HG03432 (cell line): ENCODE results near the gene HEBP2.
"Not testable (repeated sequence)": the region's sequence is repeated elsewhere in the genome, so short reads cannot be mapped to it uniquely, and the experiment has no call there.

Experiments used
- ATAC-seq: cut with Tn5 transposase; IDR thresholded peaks from one replicate; pipeline ENCODE4 v1.9.1; 2021; ENCODE audit warnings: mild to moderate bottlenecking, moderate library complexity; ENCODE audit not compliant: unreplicated experiment

HEBP2 gene, protein sequence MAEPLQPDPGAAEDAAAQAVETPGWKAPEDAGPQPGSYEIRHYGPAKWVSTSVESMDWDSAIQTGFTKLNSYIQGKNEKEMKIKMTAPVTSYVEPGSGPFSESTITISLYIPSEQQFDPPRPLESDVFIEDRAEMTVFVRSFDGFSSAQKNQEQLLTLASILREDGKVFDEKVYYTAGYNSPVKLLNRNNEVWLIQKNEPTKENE

DNA sequence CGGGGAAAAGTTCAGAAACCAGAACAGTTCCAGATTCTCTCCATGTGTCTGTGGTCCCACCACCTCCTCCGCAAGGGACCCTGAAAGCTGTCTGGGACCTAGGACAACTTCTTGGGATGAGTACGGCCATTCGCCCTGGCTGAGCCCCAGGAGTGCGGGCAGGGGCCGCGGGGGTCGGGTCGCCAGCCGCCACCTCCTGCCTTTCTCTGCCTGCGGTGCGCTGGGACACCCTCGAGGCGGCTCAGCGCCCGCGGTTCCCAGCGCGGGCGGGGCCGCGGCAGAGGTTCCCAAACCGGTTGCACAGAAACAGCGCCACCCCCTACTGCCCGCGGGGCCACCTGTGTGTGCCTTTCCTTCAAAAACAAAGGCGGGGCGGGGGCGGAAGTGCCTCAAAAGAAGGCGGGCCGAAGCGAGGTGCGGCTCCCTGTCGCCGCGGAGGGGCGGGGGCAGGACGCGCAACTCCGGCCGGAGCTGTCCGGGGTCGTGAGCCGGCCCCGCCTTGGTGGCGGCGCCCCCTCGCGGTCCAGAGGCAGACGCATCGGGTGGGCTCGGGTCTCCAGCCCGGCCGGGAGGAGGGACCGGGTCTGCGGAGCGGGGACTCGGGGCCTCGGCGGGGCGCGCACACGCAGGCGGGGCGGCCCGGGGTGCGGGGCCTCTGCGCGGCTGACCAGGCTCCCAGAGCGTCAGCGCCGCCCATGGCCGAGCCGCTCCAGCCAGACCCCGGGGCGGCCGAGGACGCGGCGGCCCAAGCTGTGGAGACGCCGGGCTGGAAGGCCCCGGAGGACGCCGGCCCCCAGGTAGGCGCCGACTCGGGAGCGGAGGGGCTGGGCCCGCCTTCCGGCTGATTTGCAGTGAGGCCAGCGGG is at the start of gene HEBP2:
Gene HEBP2 (plus strand): TSS at position 423 of the 865 bp plus-strand sequence. CDS start 273 bp downstream, at position 696.
- peak; percentile 96 for ATAC-seq

DNA sequence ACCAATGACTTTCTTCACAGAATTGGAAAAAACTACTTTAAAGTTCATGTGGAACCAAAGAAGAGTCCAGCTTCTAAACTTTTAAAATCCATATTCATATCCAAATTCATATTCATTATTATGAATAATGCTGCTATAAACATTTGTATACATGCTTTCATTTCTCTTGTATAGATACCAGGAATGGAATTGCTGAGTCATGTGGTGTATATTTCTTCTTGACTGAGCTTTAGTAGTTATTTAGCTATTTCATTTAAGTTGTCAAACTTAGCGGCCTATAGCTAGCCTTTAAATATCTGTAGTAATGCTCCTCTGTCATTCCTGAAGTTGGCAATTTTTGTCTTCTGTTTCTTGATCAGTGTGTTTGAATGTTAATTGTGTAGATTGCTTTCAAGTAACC is 46.1 kb upstream of the HEBP2 start:
- ATAC-seq: no peak

DNA sequence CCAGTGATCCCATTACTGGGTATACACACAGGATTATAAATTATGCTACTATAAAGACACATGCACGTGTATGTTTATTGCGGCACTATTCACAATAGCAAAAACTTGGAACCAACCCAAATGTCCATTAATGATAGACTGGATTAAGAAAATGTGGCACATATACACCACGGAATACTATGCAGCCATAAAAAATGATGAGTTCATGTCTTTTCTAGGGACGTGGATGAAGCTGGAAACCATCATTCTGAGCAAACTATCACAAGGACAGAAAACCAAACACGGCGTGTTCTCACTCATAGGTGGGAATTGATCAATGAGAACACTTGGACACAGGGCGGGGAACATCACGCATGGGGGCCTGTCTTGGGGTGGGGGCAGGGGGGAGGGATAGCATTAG is 35.3 kb upstream of the HEBP2 start:
- ATAC-seq: not testable (repeated sequence)

DNA sequence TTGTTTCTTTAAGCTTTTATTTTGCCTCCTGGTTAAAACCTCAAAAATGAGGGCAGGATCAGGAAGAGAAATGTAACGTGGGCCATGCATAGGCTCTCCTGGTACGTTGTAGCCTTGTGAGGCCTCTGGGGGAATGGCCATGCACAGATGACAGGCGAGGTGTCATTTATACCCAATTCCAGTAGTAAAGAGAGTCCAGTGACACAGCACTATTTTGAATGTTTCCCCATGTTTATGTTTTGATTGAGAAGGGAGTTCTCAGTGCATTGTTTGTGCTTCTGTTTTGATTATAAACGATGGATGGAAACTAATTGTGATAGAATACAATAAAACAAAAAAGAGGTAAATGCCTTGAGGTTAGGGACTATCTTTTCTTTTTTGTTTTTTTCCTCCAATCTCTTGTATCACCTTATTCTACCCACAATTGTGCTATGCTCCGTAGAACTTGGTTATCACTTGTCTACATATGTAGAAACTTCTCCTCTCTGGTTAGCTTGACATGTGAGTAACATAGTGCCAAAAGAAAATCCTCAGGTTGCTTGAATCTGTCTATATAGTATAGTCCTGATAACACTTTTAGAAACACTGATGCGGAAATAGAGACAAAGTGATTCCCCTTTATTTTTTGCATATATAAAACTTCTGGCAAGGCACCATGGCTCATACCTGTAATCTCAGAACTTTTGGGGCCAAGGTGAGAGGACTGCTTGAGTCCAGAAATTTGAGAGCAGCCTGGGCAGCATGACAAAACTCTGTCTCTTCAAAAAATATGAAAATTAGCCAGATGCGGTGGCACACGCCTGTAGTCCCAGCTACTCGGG is 33.2 kb upstream of the HEBP2 start:
- ATAC-seq: no peak

DNA sequence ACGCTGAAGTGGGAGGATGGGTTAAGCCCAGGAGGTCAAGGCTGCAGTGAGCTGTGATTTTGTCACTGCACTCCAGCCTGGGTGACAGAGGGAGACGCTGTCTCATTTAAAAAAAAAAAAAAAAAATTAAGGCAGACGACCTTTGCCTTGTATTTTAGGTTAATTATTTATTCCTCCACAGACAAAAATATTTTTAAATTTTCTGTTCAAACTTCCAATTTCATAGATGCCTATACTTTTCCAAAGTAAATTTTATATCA is 32.6 kb upstream of the HEBP2 start:
- no peak for ATAC-seq

DNA sequence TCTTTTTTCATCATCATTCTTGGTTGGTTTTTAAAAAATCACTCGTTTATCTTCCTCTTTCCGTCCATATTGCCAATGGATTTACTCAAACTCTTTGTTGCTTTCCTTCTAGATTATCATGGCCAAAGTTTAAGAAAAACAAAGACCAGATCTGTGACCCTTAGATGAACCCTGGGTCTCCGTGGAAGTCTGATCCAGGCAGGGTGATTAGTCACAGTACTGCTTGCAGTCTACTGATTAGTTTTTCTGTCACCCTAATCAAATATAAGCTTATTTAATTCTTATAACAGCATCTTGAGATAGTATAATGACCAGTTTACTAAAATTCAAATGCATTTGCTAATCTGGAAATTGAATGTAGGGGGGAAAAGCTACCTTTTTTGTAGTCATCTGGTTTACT is 32.3 kb upstream of the HEBP2 start:
- no peak for ATAC-seq

DNA sequence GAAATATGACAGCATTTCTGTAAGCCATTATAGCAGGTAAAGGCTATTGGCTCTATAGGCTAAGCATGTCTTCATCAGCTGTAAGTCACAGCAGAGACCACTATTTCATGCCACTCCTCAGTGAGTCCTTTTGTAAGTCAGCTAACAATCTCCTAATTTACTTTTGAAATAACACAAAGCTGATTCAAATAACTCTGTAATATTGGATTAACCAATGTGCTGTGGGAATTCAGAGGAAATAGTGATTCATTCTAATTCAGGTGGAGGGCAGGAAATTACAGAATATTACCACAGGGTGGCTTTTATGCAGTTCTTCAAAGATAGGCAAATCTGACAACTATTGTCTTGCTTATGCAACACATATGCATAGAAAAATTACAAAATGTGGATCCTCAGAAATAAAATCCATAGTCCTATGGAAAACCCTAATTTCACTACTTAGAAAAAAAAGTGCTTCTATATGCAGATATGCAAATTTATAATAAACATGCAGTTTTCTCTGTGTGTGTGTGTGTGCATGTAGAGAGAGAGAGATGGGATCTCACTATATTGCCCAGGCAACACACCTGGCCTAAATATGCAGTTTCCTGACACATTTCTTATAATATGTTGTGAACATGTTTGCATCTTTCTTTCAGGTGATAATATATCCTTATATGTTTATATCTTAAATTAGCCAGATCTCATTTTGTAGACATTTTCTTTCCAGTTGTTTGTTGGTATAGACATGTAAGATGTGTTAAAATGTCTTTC is 31.1 kb upstream of the HEBP2 start:
- ATAC-seq: no peak

DNA sequence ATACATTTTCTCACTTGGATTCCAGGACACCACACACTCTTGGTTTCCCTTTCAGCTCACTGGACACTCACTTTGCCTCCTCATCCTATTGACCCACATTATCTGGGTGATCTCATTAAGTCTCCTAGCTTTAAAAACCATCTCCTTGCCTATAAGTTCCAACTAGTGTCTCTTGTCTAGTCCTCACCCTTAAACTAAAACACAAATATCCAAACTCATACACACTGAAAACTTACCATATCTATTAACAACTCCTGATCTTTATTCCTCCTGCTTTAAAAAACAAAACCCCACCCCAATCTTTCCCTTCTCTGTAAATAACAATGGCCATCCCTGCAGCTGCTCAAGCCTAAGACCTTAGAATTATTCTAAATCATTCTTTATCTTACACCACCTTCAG is 29.8 kb upstream of the HEBP2 start:
- no peak for ATAC-seq

DNA sequence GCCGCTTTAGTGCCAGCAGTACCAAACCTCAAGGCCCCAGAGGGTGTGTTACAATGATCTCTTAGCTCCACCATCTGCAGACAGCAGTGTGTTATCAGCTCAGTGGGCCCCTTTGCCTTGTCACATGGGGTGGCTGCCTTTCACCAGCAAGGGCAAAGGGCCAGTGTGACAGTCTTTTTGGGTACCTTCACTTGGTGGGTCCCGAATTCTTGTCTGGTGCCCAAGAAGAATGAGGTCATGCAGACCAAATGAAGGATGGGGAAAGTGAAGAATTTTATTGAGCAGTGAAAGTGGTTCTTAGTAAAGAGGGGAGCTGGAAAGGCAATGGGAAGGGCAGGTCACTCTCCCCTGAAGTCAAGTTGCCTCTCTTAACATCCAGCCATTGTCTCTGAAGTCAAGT is 29.2 kb upstream of the HEBP2 start:
- no peak for ATAC-seq

DNA sequence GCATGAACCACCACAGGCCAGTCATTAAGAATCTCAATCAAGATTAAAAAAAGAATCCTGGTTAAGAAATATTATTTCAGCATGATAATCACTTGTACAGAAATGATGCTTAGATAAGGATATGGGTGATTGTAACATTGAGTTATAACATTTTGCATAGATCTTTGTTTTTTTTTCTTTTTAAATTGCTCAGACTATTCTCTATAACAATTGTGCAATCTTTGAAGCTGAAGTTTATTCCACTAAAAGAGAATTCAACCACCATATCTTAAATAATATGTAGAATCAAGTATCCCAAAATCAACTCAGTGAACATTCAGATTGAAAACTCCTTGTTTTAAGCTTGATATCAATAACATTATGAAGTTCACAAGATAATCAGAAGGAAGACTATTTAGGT is 27.0 kb upstream of the HEBP2 start:
- ATAC-seq: no peak

DNA sequence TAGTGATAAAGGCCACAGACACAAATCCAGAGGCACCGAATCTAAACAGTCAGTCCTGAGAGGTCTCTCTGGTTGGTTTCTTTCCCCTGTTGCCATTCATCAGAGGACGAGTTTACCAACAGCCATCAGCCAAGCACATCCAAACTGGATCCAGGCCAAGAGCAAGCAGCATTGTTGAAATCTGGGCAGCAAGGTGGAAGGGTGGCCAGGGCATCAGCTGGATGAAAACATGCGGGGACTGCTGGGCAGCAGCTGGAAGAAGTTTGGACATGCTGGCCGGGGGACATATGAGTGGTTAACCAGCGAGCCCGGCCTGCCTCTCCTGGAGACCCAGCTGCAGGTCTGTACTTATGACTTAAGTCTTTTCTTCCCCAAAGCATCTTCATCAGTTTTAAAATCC is 26.2 kb upstream of the HEBP2 start, which contains the start of gene SMIM28:
Gene SMIM28 (plus strand): TSS at position 62 of the 400 bp plus-strand sequence. CDS start 168 bp downstream, at position 230.
- ATAC-seq: no peak

DNA sequence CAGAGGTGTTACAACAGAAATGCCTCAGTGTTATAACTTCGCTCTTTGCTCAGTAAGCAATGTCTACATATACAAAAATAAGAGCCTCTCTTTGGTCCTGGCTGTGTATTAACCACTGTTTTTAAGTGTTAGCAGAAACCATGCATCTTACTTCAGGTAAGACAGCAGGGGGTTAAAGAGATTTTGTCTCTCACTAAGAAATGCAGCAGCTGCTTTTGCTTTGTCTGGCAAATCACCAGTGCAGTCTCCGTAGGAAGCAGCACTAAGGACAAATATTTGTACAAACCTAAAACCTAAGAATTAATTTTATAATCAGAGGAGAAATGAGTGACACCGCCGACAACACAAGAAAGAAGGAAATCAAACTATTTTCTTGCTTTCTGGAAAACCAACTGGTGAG is 25.6 kb upstream of the HEBP2 start:
- ATAC-seq: no peak

DNA sequence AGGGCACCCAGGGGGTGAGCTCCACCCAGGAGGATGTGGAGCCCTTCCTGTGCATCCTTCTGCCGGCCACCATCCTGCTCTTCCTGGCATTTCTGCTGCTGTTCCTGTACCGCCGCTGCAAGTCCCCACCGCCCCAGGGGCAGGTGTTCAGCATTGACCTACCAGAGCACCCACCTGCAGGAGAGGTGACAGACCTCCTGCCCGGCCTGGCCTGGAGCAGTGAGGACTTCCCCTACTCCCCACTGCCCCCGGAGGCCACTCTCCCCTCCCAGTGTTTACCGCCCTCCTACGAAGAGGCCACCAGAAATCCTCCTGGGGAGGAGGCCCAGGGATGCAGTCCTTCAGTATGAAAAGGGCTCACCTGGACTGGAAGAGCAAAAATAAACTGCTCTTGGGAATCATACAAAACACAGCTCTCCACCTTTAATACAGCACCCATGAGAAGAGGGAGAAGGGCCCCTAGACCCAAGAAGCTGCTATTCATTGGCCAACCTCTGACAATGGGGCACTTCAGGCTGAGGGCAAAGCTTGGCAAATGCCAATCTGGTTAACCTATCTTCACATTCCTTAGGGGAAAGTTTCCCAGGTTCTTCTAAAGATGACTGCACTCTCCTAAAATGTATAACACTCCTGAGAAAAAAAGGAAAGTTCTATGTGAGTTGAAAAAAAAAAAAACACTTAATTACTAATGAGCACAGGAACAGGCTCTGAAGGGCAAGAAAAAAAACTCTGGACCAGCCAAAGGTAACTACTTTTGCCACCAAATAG is 21.3 kb upstream of the HEBP2 start:
- ATAC-seq: no peak

DNA sequence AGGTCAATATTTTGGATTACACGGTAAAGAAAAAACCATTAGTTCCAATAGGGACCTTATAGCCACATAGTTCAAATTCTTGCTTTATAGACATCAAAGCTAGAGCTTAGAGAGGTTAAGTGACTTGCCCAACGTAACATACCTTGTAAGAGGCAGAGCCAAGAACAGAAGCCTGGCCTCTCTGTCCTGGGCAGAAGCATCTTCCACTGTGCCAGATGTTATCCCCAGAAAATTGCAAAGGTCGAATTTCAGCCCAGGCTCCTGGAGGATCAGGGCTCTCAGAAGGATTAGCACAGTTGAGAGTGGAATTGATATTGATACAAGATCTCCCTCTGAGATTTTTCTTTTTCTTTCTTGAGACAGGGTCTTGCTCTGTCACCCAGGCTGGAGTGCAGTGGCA is 20.2 kb upstream of the HEBP2 start:
- no peak for ATAC-seq

DNA sequence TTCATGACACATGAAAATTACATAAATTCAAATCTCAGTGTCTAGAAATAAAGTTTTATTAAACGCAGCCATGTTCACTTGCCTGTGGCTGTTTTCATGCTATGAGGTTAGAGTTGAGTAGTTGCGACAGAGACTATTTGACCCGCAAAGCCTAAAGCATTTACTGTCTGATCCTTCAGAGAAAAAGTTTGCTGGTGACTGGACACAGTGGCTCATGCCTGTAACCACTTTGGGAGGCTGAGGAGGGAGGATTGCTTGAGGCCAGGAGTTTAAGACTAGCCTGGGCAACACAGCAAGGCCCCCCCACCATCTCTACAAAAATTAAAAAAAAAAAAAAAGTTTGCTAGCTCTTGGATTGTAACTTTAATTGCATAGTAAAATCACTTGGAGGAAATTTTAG is 17.1 kb upstream of the HEBP2 start:
- ATAC-seq: no peak

DNA sequence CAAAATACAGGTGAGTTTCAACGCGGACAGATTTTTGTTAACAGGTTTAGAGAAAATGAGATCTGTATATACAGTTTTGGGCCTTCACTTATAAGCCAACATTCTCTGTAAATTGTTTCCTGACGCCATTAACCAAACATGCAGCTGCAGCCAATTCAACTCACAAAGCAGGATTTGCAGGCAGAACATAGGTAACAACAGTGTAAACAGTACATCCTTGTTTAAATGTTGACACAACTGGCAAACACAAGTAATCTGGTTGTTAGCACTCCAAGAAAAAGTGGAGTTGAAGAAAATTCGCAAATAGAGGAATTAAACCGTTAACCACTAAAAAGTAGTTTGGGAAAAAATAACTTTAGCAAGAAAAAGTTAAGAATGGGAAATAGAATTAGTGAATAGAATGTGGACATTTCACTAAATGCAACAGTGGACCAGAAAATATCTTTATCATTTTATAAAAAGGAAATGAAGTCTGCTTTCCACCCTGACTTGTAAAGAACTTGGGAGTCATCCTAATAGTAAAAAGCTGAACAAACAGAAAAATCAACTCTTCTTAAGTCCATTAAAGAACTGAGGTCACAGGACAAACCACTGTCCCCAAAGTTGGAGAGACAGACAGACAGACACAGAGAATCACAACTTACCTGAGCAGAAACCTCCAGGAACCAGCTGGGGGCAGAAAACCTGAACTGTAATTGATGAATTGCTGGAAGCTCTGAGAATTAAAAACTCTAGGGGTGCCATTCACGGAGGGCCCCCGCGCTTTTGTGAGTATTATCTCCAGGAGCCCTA is 16.2 kb upstream of the HEBP2 start:
- no peak for ATAC-seq

DNA sequence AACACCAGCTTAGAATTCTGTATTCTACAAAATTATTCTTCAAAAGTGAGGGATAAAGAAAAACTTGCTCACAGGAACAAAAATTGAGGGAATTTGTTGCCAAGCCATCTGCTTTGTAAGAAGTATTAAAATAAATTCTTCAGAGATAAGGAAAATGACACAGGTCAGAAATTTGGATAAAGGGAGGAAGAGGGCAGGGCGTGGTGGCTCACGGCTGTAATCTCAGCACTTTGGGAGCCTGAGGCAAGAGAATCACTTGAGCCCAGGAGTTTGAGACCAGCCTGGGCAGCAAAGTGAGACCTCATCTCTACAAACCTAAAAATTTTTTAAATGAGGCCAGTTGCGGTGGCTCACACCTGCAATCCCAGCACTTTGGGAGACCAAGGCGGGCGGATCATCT is 14.5 kb upstream of the HEBP2 start:
- no peak for ATAC-seq

DNA sequence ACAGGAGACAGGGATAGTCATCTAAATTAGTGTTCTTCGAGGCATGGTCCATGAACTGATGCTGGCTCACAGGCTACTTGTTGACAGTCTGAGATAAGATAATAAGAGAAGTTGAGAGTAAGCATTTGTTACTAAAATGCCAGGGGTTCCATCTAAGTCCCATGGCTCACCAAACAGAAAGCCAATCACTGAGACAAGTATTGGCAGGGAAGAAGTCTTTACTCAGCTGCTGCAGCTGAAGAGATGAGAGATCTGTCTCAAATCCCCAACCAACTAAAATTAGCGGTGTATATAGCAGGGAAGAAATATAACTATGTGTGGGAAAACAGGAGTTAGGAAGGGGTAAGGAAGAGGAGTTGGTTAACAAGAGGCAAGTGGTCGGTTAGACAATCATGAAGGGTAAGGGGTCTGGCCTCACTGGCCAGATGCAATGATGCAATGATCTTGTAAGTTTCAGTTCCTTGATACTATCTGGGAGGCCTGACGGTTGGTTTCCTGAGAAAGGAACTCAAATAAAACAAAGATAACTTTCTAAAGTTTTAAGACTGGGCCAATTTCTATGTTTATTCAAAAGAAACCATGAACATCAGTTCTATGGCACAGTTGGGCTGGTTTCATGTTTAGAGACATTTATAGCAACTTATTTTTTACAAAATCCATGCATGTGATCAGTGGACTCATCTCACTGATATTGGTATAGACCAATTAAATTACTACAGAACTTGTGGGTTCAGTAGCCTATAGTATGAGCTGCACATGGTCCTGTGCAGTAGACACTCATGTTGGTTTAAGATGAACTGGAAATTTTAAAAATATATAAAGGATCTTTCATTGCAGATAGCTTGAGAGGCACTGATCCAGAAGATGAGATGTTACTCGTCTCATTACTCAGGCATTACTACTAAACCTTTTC is 9.9 kb upstream of the HEBP2 start:
- peak; percentile 60 for ATAC-seq

DNA sequence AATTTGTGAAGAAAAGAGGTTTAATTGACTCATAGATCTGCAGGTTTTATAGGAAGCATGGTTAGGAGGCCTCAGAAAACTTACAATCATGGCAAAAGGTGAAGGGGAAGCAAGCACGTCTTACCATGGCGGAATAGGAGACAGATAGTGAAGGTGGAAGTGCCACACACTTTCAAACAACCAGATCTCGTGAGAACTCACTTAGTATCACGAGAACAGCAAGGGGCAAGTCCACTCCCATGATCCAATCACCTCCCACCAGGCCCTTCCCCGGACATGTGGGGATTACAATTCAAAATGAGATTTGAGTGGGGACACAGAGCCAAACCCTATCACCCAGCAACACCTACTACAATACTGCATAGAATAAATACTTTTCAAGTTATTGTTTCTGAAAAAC is 7.3 kb upstream of the HEBP2 start:
- ATAC-seq: no peak
